SK-N-MC (cell line): Measurements from ENCODE around the gene NAV1.

ENCODE experiments used
- EZH2 ChIP-seq: fragments of 200-600 bp; sonication (generic); IDR thresholded peaks from one replicate; pipeline ENCODE4 v1.6.1; 2017; ENCODE audit warnings: antibody characterized with exemption
- FOXP2 ChIP-seq: optimal IDR thresholded peaks from 2 replicates; pipeline ENCODE3; 2011; ENCODE audit warnings: mild to moderate bottlenecking, moderate library complexity; ENCODE audit not compliant: insufficient read depth; ENCODE audit errors: extremely low read length, control extremely low read depth
- POLR2AphosphoS5 ChIP-seq: IDR thresholded peaks from 2 replicates; pipeline ENCODE4 v1.6.1; 2012; ENCODE audit warnings: mild to moderate bottlenecking, low read depth, low read length, borderline replicate concordance

DNA sequence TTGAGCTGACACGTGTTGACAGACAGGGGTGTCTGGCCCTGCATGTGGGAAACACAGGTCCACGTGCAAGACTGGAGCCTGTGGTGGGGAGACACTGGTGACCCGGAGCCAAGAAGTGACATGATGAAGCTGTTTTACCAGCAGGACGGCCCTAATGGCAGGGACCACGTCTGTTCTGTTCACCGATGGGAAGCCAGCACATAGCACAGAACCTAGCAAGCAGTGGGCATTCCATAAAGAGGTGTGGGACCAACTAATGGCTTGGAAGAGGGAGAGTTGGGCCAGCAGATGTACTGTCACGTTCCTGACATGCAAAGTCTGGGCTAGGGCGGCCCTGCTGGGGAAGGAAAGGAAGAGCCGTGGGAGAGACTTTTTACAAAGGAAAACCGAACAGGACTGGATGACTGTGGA, 15.3 kb downstream of the NAV1 start:
- TF ChIP-seq POLR2AphosphoS5 (no peak), EZH2 (no peak), FOXP2 (no peak)
